Measurements from ENCODE around the gene KLHDC4.
"Not testable (repeated sequence)": the region's sequence is repeated elsewhere in the genome, so short reads cannot be mapped to it uniquely, and the experiment has no call there.

KLHDC4 gene

GRCh38 chr16:87721622-87722585 is 43.9 kb downstream of the KLHDC4 start:
- no peaks in the 10 kb centered on the region for H3K4me1 ChIP-seq (ENCODE audit: insufficient read depth, low read length)
- H3K9ac ChIP-seq (ENCODE audit: low read depth, low read length) = no peak overlapping the region
- no peak overlapping the region for H2AFZ ChIP-seq (ENCODE audit: low read depth, low read length)
- no peak overlapping the region for H3K4me3 ChIP-seq (ENCODE audit: low read depth in 1 of 2, low read length in 2 of 2)
- no peak for TF ChIP-seq EZH2 (IDR thresholded peaks at IDR 0.05; ENCODE audit: borderline replicate concordance, low read depth, low read length, severe bottlenecking)
- no peak for TF ChIP-seq CTCF (IDR thresholded peaks at IDR 0.05; ENCODE audit: borderline replicate concordance, extremely low read depth, low read length, poor library complexity, severe bottlenecking)
- peaks cover 41% of the 10 kb centered on the region; the same call in 1 of the 2 replicates for H4K20me1 ChIP-seq (ENCODE audit: insufficient read depth, low read length)
- DNase-seq (no peak), ATAC-seq (ENCODE audit: insufficient read depth, low read depth) (no peak)
- H3K79me2 ChIP-seq (ENCODE audit: insufficient read depth, low read length) = peaks cover 30% of the 10 kb centered on the region
- H3K27ac ChIP-seq (ENCODE audit: low read length) = no peak overlapping the region
- H3K9me3 ChIP-seq (ENCODE audit: insufficient read depth, low read length, severe bottlenecking) = no peaks in the 10 kb centered on the region
- peaks cover 77% of the 10 kb centered on the region for H3K36me3 ChIP-seq (ENCODE audit: insufficient read depth, low read length)
- H3K4me2 ChIP-seq (ENCODE audit: insufficient read depth, low read length) = no peak overlapping the region
- no peaks in the 10 kb centered on the region for H3K27me3 ChIP-seq (ENCODE audit: insufficient read depth, low read length, poor library complexity)

GRCh38 chr16:87720446-87720845 is 45.3 kb downstream of the KLHDC4 start:
- H3K9ac ChIP-seq (ENCODE audit: low read depth, low read length) = no peak overlapping the region
- H2AFZ ChIP-seq (ENCODE audit: low read depth, low read length) = no peak overlapping the region
- no peak for DNase-seq
- H3K4me2 ChIP-seq (ENCODE audit: insufficient read depth, low read length) = no peak overlapping the region
- H3K27me3 ChIP-seq (ENCODE audit: insufficient read depth, low read length, poor library complexity) = no peaks in the 10 kb centered on the region
- H3K9me3 ChIP-seq (ENCODE audit: insufficient read depth, low read length, severe bottlenecking) = no peaks in the 10 kb centered on the region
- H4K20me1 ChIP-seq (ENCODE audit: insufficient read depth, low read length) = peaks cover 42% of the 10 kb centered on the region; the same call in 1 of the 2 replicates
- H3K79me2 ChIP-seq (ENCODE audit: insufficient read depth, low read length) = peaks cover 30% of the 10 kb centered on the region
- ATAC-seq (ENCODE audit: insufficient read depth, low read depth) = no peak
- no peaks in the 10 kb centered on the region for H3K4me1 ChIP-seq (ENCODE audit: insufficient read depth, low read length)
- no peak for TF ChIP-seq CTCF (IDR thresholded peaks at IDR 0.05; ENCODE audit: borderline replicate concordance, extremely low read depth, low read length, poor library complexity, severe bottlenecking)
- no peak overlapping the region for H3K4me3 ChIP-seq (ENCODE audit: low read depth in 1 of 2, low read length in 2 of 2)
- no peak overlapping the region for H3K27ac ChIP-seq (ENCODE audit: low read length)
- peaks cover 83% of the 10 kb centered on the region for H3K36me3 ChIP-seq (ENCODE audit: insufficient read depth, low read length)

- H2AFZ ChIP-seq (ENCODE audit: low read depth, low read length); H3K4me3 ChIP-seq (ENCODE audit: low read depth in 1 of 2, low read length in 2 of 2); H3K4me1 ChIP-seq (ENCODE audit: insufficient read depth, low read length); H3K27ac ChIP-seq (ENCODE audit: low read length); DNase-seq; H3K4me2 ChIP-seq (ENCODE audit: insufficient read depth, low read length); H3K9me3 ChIP-seq (ENCODE audit: insufficient read depth, low read length, severe bottlenecking); H3K9ac ChIP-seq (ENCODE audit: low read depth, low read length); H3K27me3 ChIP-seq (ENCODE audit: insufficient read depth, low read length, poor library complexity); ATAC-seq (ENCODE audit: insufficient read depth, low read depth): not testable (repeated sequence)
- H4K20me1 ChIP-seq (ENCODE audit: insufficient read depth, low read length) = peaks cover 46% of the 10 kb centered on the region
- H3K79me2 ChIP-seq (ENCODE audit: insufficient read depth, low read length) = peaks cover 26% of the 10 kb centered on the region
- peaks cover 88% of the 10 kb centered on the region for H3K36me3 ChIP-seq (ENCODE audit: insufficient read depth, low read length)
Measured at GRCh38 chr16:87718831-87719230, 47.0 kb downstream of the KLHDC4 start.

GRCh38 chr16:87715658-87716057 is 50.1 kb downstream of the KLHDC4 start:
- peaks cover 6% of the 10 kb centered on the region; the same call in 1 of the 2 replicates for H3K79me2 ChIP-seq (ENCODE audit: insufficient read depth, low read length)
- H3K4me3 ChIP-seq (ENCODE audit: low read depth in 1 of 2, low read length in 2 of 2) = no peak overlapping the region
- no peak overlapping the region for H2AFZ ChIP-seq (ENCODE audit: low read depth, low read length)
- H3K27ac ChIP-seq (ENCODE audit: low read length) = no peak overlapping the region
- DNase-seq = no peak
- H3K27me3 ChIP-seq (ENCODE audit: insufficient read depth, low read length, poor library complexity) = no peaks in the 10 kb centered on the region
- H3K4me2 ChIP-seq (ENCODE audit: insufficient read depth, low read length) = no peak overlapping the region
- peaks cover 33% of the 10 kb centered on the region for H4K20me1 ChIP-seq (ENCODE audit: insufficient read depth, low read length)
- no peak for TF ChIP-seq EZH2 (IDR thresholded peaks at IDR 0.05; ENCODE audit: borderline replicate concordance, low read depth, low read length, severe bottlenecking)
- no peak for TF ChIP-seq CTCF (IDR thresholded peaks at IDR 0.05; ENCODE audit: borderline replicate concordance, extremely low read depth, low read length, poor library complexity, severe bottlenecking)
- H3K9me3 ChIP-seq (ENCODE audit: insufficient read depth, low read length, severe bottlenecking) = no peaks in the 10 kb centered on the region
- ATAC-seq (ENCODE audit: insufficient read depth, low read depth) = no peak
- H3K9ac ChIP-seq (ENCODE audit: low read depth, low read length) = no peak overlapping the region
- no peaks in the 10 kb centered on the region for H3K4me1 ChIP-seq (ENCODE audit: insufficient read depth, low read length)
- peaks cover 88% of the 10 kb centered on the region for H3K36me3 ChIP-seq (ENCODE audit: insufficient read depth, low read length)

Data from DND-41 (cell line).